ENCODE results near the gene SLC12A1. TPM values are rescaled to one million over a fixed set of nuclear protein-coding genes. Genes with fewer than 3 reads are reported as not detected.

SLC12A1 gene
- polyA plus RNA-seq, 3 donors: not detected

- no peak for DNase-seq
- no peaks in the 10 kb centered on the region for H3K9me3 ChIP-seq (replicated peaks in 1 of 2; ENCODE audit: control insufficient read depth in 1 of 2, insufficient read depth in 1 of 2, low read length in 2 of 2)
- Mint-ChIP-seq H3K36me3 (peaks cover 25 to 36% of the 10 kb centered on the region in 2 donors), H3K27me3 (ENCODE audit: low read depth in 3 of 3) (no peaks in the 10 kb centered on the region), H3K4me1 (no peaks in the 10 kb centered on the region), H3K27ac (no peak overlapping the region), H3K4me3 (no peak overlapping the region), H3K9me3 (no peaks in the 10 kb centered on the region)
- H4K20me1 ChIP-seq (ENCODE audit: insufficient read depth, low read length): no peaks in the 10 kb centered on the region
- H3K27ac ChIP-seq (ENCODE audit: low read depth in 1 of 2, low read length in 2 of 2): no peak overlapping the region
- H2AFZ ChIP-seq (ENCODE audit: insufficient read depth, low read depth, low read length, poor library complexity, severe bottlenecking): no peak overlapping the region
- H3K36me3 ChIP-seq (replicated peaks in 1 of 2; ENCODE audit: control insufficient read depth in 1 of 2, insufficient read depth in 2 of 2, low read length in 2 of 2): peaks cover 26 to 41% of the 10 kb centered on the region in 2 donors
- no peaks in the 10 kb centered on the region for H3K4me1 ChIP-seq (ENCODE audit: control insufficient read depth in 1 of 2, insufficient read depth in 2 of 2, low read length in 2 of 2)
- TF ChIP-seq CTCF (IDR thresholded peaks at IDR 0.05): no peak
- no peak overlapping the region for H3K4me2 ChIP-seq (replicated peaks; ENCODE audit: extremely low read depth, low read length, poor library complexity, severe bottlenecking)
- no peaks in the 10 kb centered on the region for H3K27me3 ChIP-seq (ENCODE audit: control insufficient read depth in 2 of 2, insufficient read depth in 2 of 2, low read length in 2 of 2)
- H3K4me3 ChIP-seq (replicated peaks in 1 of 3; ENCODE audit: low read depth in 2 of 3, low read length in 3 of 3): no peak overlapping the region
- no peaks in the 10 kb centered on the region for H3K79me2 ChIP-seq (ENCODE audit: insufficient read depth, low read length)
- no peak overlapping the region for H3K9ac ChIP-seq (ENCODE audit: insufficient read depth, low read length, poor library complexity, severe bottlenecking)
- intact Hi-C loops (cut with micrococcal nuclease): no loop called here
Observed at GRCh38 chr15:48345516-48345915, 139.4 kb downstream of the SLC12A1 start.

GRCh38 chr15:48352474-48353072 lies 146.5 kb downstream of the SLC12A1 start:
- WGBS (ENCODE audit: insufficient coverage): no CpG with 5 or more reads among the region's 6 CpGs
- H3K36me3 ChIP-seq (replicated peaks in 1 of 2; ENCODE audit: control insufficient read depth in 1 of 2, insufficient read depth in 2 of 2, low read length in 2 of 2): no peaks in the 10 kb centered on the region
- Mint-ChIP-seq H3K4me1 (peaks cover 12% of the 10 kb centered on the region), H3K36me3 (peaks cover 0 to 3% of the 10 kb centered on the region in 2 donors), H3K4me3 (no peak overlapping the region), H3K27ac (no peak overlapping the region), H3K9me3 (no peaks in the 10 kb centered on the region), H3K27me3 (ENCODE audit: low read depth in 3 of 3) (no peaks in the 10 kb centered on the region)
- no peaks in the 10 kb centered on the region for H3K79me2 ChIP-seq (ENCODE audit: insufficient read depth, low read length)
- H3K27ac ChIP-seq (ENCODE audit: low read depth in 1 of 2, low read length in 2 of 2): no peak overlapping the region
- H3K27me3 ChIP-seq (ENCODE audit: control insufficient read depth in 2 of 2, insufficient read depth in 2 of 2, low read length in 2 of 2): no peaks in the 10 kb centered on the region
- no peak overlapping the region for H3K4me3 ChIP-seq (replicated peaks in 1 of 3; ENCODE audit: low read depth in 2 of 3, low read length in 3 of 3)
- H3K4me1 ChIP-seq (ENCODE audit: control insufficient read depth in 1 of 2, insufficient read depth in 2 of 2, low read length in 2 of 2): peaks cover 0 to 3% of the 10 kb centered on the region in 2 donors
- H3K9me3 ChIP-seq (replicated peaks in 1 of 2; ENCODE audit: control insufficient read depth in 1 of 2, insufficient read depth in 1 of 2, low read length in 2 of 2): no peaks in the 10 kb centered on the region
- H3K4me2 ChIP-seq (replicated peaks; ENCODE audit: extremely low read depth, low read length, poor library complexity, severe bottlenecking): no peak overlapping the region
- H2AFZ ChIP-seq (ENCODE audit: insufficient read depth, low read depth, low read length, poor library complexity, severe bottlenecking): no peak overlapping the region
- intact Hi-C loops (cut with micrococcal nuclease): no loop called here
- peak; percentile 33 to 49 (median 46) for DNase-seq
- peak; percentile 86 for TF ChIP-seq CTCF (IDR thresholded peaks at IDR 0.05)
- no peaks in the 10 kb centered on the region for H4K20me1 ChIP-seq (ENCODE audit: insufficient read depth, low read length)
- H3K9ac ChIP-seq (ENCODE audit: insufficient read depth, low read length, poor library complexity, severe bottlenecking): no peak overlapping the region

Small RNA genes within 50 kb of the gene (small RNA-seq; reads per million reads assigned to genes)
- gene RF00019 (ENCODE audit: insufficient read length, low read depth): not detected

Other genes with a start within 250 kb of the SLC12A1 start
- gene SLC24A5, start 85.3 kb upstream of the SLC12A1 start, polyA plus RNA-seq: not detected
- under 1 TPM in 1 of 3 donors, not detected in 2; 0.37 TPM for gene MYEF2, start 28.0 kb upstream of the SLC12A1 start, polyA plus RNA-seq
- gene CTXN2, start 14.6 kb upstream of the SLC12A1 start, polyA plus RNA-seq: not detected
- gene DUT, start 125.1 kb downstream of the SLC12A1 start, polyA plus RNA-seq: 10 to 100 TPM; 43.8 to 71.9 (median 62.3) TPM

Measured in CD14-positive monocyte (primary cell).